Hematopoietic multipotent progenitor cell treated with erythropoietin and hydrocortisone succinate and interleukin-3 and kit ligand, for 15 days (in vitro differentiated cells): Measurements from ENCODE around the gene OR10K2.
"Not testable (repeated sequence)": the region's sequence is repeated elsewhere in the genome, so short reads cannot be mapped to it uniquely, and the experiment has no call there.

Source experiments
- DNase-seq: peaks from one replicate; pipeline ENCODE4 v3.0.0-alpha.2; 2015; ENCODE audit warnings: low spot score

Gene OR10K2

GRCh38 chr1:158426137-158426536, at the start of gene OR10K2:
Gene OR10K2, minus strand, starts transcription at chr1:158426237. Its CDS starts 5,371 bp downstream, at chr1:158420866.
- DNase-seq: no peak

GRCh38 chr1:158471920-158472319, 45.9 kb upstream of the OR10K2 start, which contains the start of gene OR10R2:
Gene OR10R2, plus strand, starts transcription at chr1:158472220. Its CDS starts 106 bp downstream, at chr1:158472326.
- DNase-seq: no peak

GRCh38 chr1:158461534-158461933, 35.5 kb upstream of the OR10K2 start, which contains the start of gene OR10K1:
Gene OR10K1, plus strand, starts transcription at chr1:158461834. Its CDS starts 3,728 bp downstream, at chr1:158465562.
- DNase-seq: no peak

- DNase-seq: no peak
Measured at GRCh38 chr1:158458263-158458662, 32.2 kb upstream of the OR10K2 start.

- DNase-seq: no peak
Measured at GRCh38 chr1:158457246-158457645, 31.2 kb upstream of the OR10K2 start.

GRCh38 chr1:158454537-158454936, 28.5 kb upstream of the OR10K2 start:
- no peak for DNase-seq

- DNase-seq: no peak
Measured at GRCh38 chr1:158445376-158445775, 19.3 kb upstream of the OR10K2 start.

- DNase-seq: no peak
Measured at GRCh38 chr1:158434741-158435140, 8.7 kb upstream of the OR10K2 start.

GRCh38 chr1:158430163-158430562, 4.1 kb upstream of the OR10K2 start:
- not testable (repeated sequence) for DNase-seq

GRCh38 chr1:158425027-158425426, 1.0 kb downstream of the OR10K2 start:
- DNase-seq: no peak

GRCh38 chr1:158422212-158422611, 3.8 kb downstream of the OR10K2 start:
- DNase-seq: no peak

- DNase-seq: no peak
Measured at GRCh38 chr1:158417586-158417985, 8.5 kb downstream of the OR10K2 start.

GRCh38 chr1:158414651-158415345, 11.2 kb downstream of the OR10K2 start:
- DNase-seq: no peak

- DNase-seq: no peak
Measured at GRCh38 chr1:158407092-158407491, 18.9 kb downstream of the OR10K2 start.

GRCh38 chr1:158400871-158401270, 25.2 kb downstream of the OR10K2 start:
- DNase-seq: no peak

- no peak for DNase-seq
Measured at GRCh38 chr1:158398818-158399514, 27.1 kb downstream of the OR10K2 start, which contains the start of gene OR10T2. Gene OR10T2, minus strand, starts transcription at chr1:158399466. Its CDS starts 0 bp downstream, at chr1:158399466.

GRCh38 chr1:158396646-158397045, 29.4 kb downstream of the OR10K2 start:
- no peak for DNase-seq

GRCh38 chr1:158393476-158393875, 32.6 kb downstream of the OR10K2 start:
- no peak for DNase-seq

GRCh38 chr1:158391099-158391498, 34.9 kb downstream of the OR10K2 start:
- DNase-seq: no peak

- no peak for DNase-seq
Measured at GRCh38 chr1:158390331-158390730, 35.7 kb downstream of the OR10K2 start.

GRCh38 chr1:158374860-158375259, 51.2 kb downstream of the OR10K2 start:
- DNase-seq: no peak

GRCh38 chr1:158374101-158374500, 51.9 kb downstream of the OR10K2 start:
- DNase-seq: not testable (repeated sequence)
